ENCODE measurements around the gene TCAP. TPM values are rescaled to one million over a fixed set of nuclear protein-coding genes. Genes with fewer than 3 reads are reported as not detected.

Gene TCAP
- total RNA-seq, 1 donor from 2014 or later, result 5,825 TPM

- peak; percentile 52 for DNase-seq
- Histone ChIP-seq H3K4me1 (peaks cover 97% of the 10 kb centered on the region), H3K36me3 (peaks cover 3% of the 10 kb centered on the region), H3K27ac (replicated peaks) (peak overlapping the region; percentile 97), H3K4me3 (peak overlapping the region; percentile 76), H3K27me3 (ENCODE audit: low read depth) (peaks cover 31% of the 10 kb centered on the region), H3K9me3 (replicated peaks) (no peaks in the 10 kb centered on the region)
- intact Hi-C loops (cut with micrococcal nuclease), result no loop called here
- TF ChIP-seq CTCF (IDR thresholded peaks at IDR 0.05; ENCODE audit: borderline replicate concordance), result no peak
Observed at GRCh38 chr17:39663688-39664580, 1.2 kb upstream of the TCAP start.

- DNase-seq, result no peak
- intact Hi-C loops (cut with micrococcal nuclease), result no loop called here
Observed at GRCh38 chr17:39665642-39666224, 584 bp downstream of the TCAP start.

DNA sequence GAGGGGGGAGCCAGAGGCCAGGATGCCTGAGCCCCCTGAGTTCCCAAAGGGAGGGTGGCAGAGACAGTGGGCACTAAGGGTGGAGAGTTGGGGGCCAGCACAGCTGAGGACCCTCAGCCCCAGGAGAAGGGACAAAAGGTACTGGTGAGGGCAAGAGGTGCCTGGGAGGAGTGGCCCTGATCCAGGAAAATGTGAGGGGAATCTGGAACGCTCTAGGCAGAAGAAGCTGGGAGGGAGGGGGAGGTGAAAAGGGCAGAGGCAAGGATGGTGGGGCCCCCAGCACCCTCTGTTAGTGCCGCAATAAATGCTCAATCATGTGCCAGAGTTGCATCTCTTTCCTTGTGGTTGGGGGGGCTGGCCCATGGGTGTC, 1.1 kb downstream of the TCAP start:
- peaks cover 42% of the 10 kb centered on the region for H3K27me3 ChIP-seq (ENCODE audit: low read depth)
- peak overlapping the region; percentile 76 for H3K4me3 ChIP-seq

More at GRCh38 chr17:39665642-39666224, 584 bp downstream of the TCAP start:
- Histone ChIP-seq H3K27me3 (ENCODE audit: low read depth) (peaks cover 42% of the 10 kb centered on the region), H3K4me3 (peak overlapping the region; percentile 76), H3K27ac (replicated peaks) (peak overlapping the region; percentile 97), H3K9me3 (replicated peaks) (no peaks in the 10 kb centered on the region), H3K4me1 (peaks cover 97% of the 10 kb centered on the region), H3K36me3 (peaks cover 2% of the 10 kb centered on the region)
- TF ChIP-seq CTCF (IDR thresholded peaks at IDR 0.05; ENCODE audit: borderline replicate concordance), result peak; percentile 17

DNA sequence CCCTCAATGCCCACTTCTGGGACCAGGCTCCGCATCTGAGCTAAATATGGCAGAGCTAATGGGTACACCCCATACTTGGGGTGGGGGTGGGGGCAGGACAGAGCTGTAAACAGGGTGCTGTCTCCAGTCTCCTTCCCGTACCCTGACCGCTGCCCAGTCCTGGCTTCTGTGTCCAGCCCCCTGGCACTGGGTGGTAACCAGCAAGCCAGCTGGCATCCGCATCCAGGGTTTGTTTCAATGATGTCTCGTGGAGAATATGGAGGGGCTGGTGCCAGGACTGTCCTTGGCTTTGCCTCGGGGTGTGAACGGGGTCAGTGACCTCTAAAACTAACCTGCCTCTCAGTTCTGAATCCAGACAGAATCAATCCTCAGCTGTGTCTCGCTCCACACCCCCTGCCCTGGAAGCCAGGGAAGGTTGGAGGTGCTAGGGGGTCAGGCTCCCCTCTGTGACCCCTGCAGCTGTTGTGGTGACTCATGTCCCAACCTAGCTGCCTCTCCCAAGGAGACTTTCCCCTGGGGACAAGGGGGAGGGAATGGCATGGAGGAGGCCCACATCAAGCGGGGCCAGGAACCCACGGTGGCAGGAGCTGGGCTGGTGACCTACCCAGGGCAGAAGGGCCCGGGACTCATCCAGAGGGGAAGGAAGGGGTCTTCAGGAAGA, 1.6 kb downstream of the TCAP start:
- intact Hi-C loops (cut with micrococcal nuclease), result no loop called here
- Histone ChIP-seq H3K36me3 (no peaks in the 10 kb centered on the region), H3K9me3 (replicated peaks) (no peaks in the 10 kb centered on the region), H3K4me3 (peak overlapping the region; percentile 76), H3K27ac (replicated peaks) (peak overlapping the region; percentile 97), H3K27me3 (ENCODE audit: low read depth) (peaks cover 42% of the 10 kb centered on the region), H3K4me1 (peaks cover 97% of the 10 kb centered on the region)
- TF ChIP-seq CTCF (IDR thresholded peaks at IDR 0.05; ENCODE audit: borderline replicate concordance), result no peak
- peak; percentile 85 for DNase-seq

More for the DNA sequence above, 1.1 kb downstream of the TCAP start:
- no peak for TF ChIP-seq CTCF (IDR thresholded peaks at IDR 0.05; ENCODE audit: borderline replicate concordance)
- Histone ChIP-seq H3K4me1 (peaks cover 97% of the 10 kb centered on the region), H3K9me3 (replicated peaks) (no peaks in the 10 kb centered on the region), H3K36me3 (no peaks in the 10 kb centered on the region), H3K27ac (replicated peaks) (peak overlapping the region; percentile 97)
- peak; percentile 32 for DNase-seq
- intact Hi-C loops (cut with micrococcal nuclease), result no loop called here

DNA sequence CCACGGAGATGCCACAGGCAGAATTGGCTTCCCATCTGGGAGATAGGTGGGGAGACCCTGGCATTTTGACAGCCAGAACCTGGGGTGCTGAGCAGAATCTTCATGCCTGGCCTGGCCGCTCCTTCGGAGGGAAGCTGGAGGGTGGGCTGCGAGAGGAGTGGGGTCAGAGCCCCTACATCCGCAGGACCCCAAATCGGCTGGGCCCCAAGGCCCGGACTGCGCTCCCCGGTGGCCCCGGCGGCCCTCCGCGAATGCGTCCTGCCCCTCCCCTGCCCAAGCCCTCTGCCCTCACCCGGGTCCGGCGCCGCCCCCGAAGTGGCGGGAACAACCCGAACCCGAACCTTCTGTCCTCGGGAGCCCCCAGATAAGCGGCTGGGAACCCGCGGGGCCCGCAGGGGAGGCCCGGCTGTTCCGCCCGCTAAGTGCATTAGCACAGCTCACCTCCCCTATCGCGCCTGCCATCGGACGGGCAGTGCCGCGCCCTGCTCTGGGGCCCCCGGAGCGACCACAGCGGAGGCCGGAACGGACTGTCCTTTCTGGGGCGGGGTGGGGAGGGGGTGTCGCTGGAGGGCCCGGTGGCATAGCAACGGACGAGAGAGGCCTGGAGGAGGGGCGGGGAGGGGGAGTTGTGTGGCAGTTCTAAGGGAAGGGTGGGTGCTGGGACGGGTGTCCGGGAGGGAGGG, 2.3 kb downstream of the TCAP start:
- TF ChIP-seq CTCF (IDR thresholded peaks at IDR 0.05; ENCODE audit: borderline replicate concordance), result no peak

More for the DNA sequence above, 2.3 kb downstream of the TCAP start:
- Histone ChIP-seq H3K4me1 (peaks cover 97% of the 10 kb centered on the region), H3K27me3 (ENCODE audit: low read depth) (peaks cover 42% of the 10 kb centered on the region), H3K9me3 (replicated peaks) (no peaks in the 10 kb centered on the region), H3K36me3 (no peaks in the 10 kb centered on the region), H3K27ac (replicated peaks) (peak overlapping the region; percentile 97), H3K4me3 (peak overlapping the region; percentile 76)
- DNase-seq, result peak; percentile 66
- intact Hi-C loops (cut with micrococcal nuclease), result no loop called here

Measured in left ventricle myocardium inferior (tissue), 1 donor.